Left lung (tissue), 10 donors: ENCODE measurements around the gene CUX1. TPM values are rescaled to one million over a fixed set of nuclear protein-coding genes. Genes with fewer than 3 reads are reported as not detected.

Experiments used
- ATAC-seq: fragments of 200-7000 bp; cut with Tn5 transposase; one replicate; pipeline ENCODE4 v1.9.1; 2020; ENCODE audit warnings: moderate library complexity
- DNase-seq, 4 donors: peaks; one replicate each; pipeline ENCODE4 v3.0.0-alpha.2; 2013 to 2020
- H3K27ac ChIP-seq, 2 donors: fragments of 200-600 bp; sonication (generic) in 1 of 2; one replicate each; pipeline versions ENCODE4 v1.5.0 to v1.8.0; 2020 to 2021
- H3K27me3 ChIP-seq, 2 donors: fragments of 200-600 bp; sonication (generic) in 1 of 2; one replicate each; pipeline versions ENCODE4 v1.5.0 to v1.8.0; 2020 to 2021
- H3K36me3 ChIP-seq, 2 donors: fragments of 200-600 bp; sonication (generic) in 1 of 2; one replicate each; pipeline versions ENCODE4 v1.5.0 to v1.8.0; 2020 to 2021
- H3K4me1 ChIP-seq, 2 donors: fragments of 200-600 bp; one replicate each; pipeline ENCODE4 v1.8.0; 2021
- H3K4me3 ChIP-seq, 2 donors: fragments of 200-600 bp; sonication (generic) in 1 of 2; one replicate each; pipeline versions ENCODE4 v1.5.0 to v1.8.0; 2020 to 2021; ENCODE audit warnings: mild to moderate bottlenecking in 1 of 2
- H3K9me3 ChIP-seq, 2 donors: fragments of 200-600 bp; sonication (generic) in 1 of 2; one replicate each; pipeline versions ENCODE4 v1.5.0 to v1.8.0; 2020 to 2021
- intact Hi-C, 2 donors: fragments of 100-400 bp; cut with DNase I; formaldehyde crosslinking; loops; one replicate each; pipeline versions ENCODE4 v1.11.2 to v1.14.2; 2022
- polyA plus RNA-seq, 6 donors: library from polyadenylated mRNA; unstranded; fragments of 120-200 nt; gene quantifications; one replicate each; pipeline ENCODE4 v1.2.1, GENCODE V29; 2013; ENCODE audit not compliant: insufficient read length in 6 of 6
- total RNA-seq, 2 donors: library from RNA; stranded (reverse); fragmentation: NEBNext Ultra II Directional; extraction: Animal tissue kit (Norgen Biotek cat#: 25700); gene quantifications; one replicate each; pipeline ENCODE4 v1.2.1, GENCODE V29; 2021
- TF ChIP-seq, protein P1 (sequence below), 2 donors: fragments of 200-600 bp; sonication (generic) in 1 of 2; IDR thresholded peaks; one replicate each; pipeline versions ENCODE4 v1.5.0 to v1.8.0; 2021; ENCODE audit warnings: antibody characterized with exemption in 2 of 2
- donor health status: DM: no; HTN: yes; CAD: no.
- donor health status: DM: no; HTN: no; CAD: no.

The CUX1 gene
- total and polyA plus RNA-seq, 8 donors = 86.4 to 157 (median 96.4) TPM

DNA sequence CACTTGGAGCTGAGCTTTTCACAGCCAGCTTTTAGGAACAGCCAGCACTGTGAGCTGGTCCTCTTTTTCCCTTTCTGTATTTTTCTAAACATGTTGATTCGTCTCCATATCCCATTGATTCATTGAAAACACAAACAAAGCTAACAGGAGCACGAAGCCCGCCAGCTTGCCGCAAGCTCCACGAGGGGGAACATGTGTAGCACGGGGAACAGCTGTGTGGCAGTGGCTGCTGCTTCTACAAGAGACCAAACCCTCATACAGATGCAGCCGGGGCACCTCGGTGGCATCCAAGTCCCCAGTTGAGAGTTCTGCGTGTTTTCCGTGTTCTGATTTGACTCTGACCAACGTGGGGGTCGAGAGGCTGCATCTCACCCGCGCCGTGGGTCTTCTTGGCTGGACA, 388.5 kb downstream of the CUX1 start:
- TF ChIP-seq, protein P1, sequence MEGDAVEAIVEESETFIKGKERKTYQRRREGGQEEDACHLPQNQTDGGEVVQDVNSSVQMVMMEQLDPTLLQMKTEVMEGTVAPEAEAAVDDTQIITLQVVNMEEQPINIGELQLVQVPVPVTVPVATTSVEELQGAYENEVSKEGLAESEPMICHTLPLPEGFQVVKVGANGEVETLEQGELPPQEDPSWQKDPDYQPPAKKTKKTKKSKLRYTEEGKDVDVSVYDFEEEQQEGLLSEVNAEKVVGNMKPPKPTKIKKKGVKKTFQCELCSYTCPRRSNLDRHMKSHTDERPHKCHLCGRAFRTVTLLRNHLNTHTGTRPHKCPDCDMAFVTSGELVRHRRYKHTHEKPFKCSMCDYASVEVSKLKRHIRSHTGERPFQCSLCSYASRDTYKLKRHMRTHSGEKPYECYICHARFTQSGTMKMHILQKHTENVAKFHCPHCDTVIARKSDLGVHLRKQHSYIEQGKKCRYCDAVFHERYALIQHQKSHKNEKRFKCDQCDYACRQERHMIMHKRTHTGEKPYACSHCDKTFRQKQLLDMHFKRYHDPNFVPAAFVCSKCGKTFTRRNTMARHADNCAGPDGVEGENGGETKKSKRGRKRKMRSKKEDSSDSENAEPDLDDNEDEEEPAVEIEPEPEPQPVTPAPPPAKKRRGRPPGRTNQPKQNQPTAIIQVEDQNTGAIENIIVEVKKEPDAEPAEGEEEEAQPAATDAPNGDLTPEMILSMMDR (IDR thresholded peaks at IDR 0.05) = no peak
- Histone ChIP-seq H3K36me3 (peaks cover 0 to 100% of the 10 kb centered on the region in 2 donors), H3K4me3 (no peak overlapping the region), H3K27me3 (no peaks in the 10 kb centered on the region), H3K4me1 (no peaks in the 10 kb centered on the region), H3K9me3 (no peaks in the 10 kb centered on the region), H3K27ac (no peak overlapping the region)
- intact Hi-C loops = no loop called here
- ATAC-seq = no peak
- DNase-seq = no peak

- no peaks in the 10 kb centered on the region for H3K9me3 ChIP-seq
- DNase-seq (peak in 1 of 4 donors; percentile 36), ATAC-seq (peak; percentile 78)
- H3K4me3 ChIP-seq = no peak overlapping the region
- TF ChIP-seq, protein P1 (IDR thresholded peaks at IDR 0.05) = no peak
- H3K4me1 ChIP-seq = no peaks in the 10 kb centered on the region
- intact Hi-C loops = no loop called here
- H3K36me3 ChIP-seq = peaks cover 0 to 97% of the 10 kb centered on the region in 2 donors
- H3K27ac ChIP-seq = no peak overlapping the region
- H3K27me3 ChIP-seq = no peaks in the 10 kb centered on the region
Measured at GRCh38 chr7:102208826-102209225, 391.4 kb downstream of the CUX1 start.

GRCh38 chr7:102210787-102211186, 393.4 kb downstream of the CUX1 start:
- Histone ChIP-seq H3K27ac (no peak overlapping the region), H3K27me3 (no peaks in the 10 kb centered on the region), H3K36me3 (peaks cover 0 to 89% of the 10 kb centered on the region in 2 donors), H3K9me3 (no peaks in the 10 kb centered on the region), H3K4me1 (no peaks in the 10 kb centered on the region), H3K4me3 (no peak overlapping the region)
- ATAC-seq (no peak), DNase-seq (no peak)
- TF ChIP-seq, protein P1 (IDR thresholded peaks at IDR 0.05) = no peak
- intact Hi-C loops = no loop called here

DNA sequence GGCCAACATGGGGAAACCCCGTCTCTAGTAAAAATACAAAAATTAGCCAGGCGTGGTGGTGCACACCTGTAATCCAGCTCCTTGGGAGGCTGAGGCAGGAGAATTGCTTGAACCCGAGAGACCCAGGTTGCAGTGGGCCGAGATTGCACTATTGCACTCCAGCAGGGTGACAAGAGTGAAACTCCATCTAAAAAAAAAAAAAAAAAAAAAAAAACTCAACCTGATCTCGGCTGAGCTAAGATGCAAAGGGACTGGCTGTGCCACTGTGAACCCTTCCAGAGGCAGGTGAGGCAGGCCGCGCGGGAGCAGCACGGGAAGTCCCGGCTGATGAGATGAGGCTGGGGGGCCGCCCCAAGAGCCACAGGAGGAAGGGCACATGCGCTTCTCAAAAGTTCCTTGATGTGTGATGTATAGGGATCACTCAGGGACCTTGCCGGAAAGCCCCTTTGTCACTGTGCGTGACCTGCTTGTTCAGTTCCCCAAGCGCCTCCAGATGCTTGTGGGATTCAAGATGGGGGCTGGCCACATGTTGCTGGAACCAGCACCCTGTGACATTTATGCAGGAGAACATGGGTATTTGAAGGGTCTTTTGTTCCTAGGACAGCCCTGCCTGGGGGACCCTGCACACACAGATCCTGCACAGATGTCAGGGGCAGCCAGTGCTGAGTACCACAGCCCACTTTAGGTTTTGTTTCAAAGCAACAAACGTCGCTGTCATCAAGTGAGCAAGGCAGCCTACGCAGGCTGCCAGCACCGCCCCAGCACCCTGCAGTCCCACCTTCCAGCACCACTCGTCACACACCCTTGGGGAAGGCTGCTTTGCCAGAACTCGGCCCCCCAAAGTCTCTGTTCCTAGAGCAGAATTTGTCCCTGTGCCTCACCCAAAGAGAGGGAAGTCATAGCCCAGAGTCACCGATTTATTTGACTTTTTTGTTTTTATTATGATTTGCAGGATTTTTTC, 394.4 kb downstream of the CUX1 start:
- Histone ChIP-seq H3K36me3 (peaks cover 0 to 83% of the 10 kb centered on the region in 2 donors), H3K27ac (no peak overlapping the region), H3K4me1 (no peaks in the 10 kb centered on the region), H3K9me3 (no peaks in the 10 kb centered on the region), H3K27me3 (no peaks in the 10 kb centered on the region), H3K4me3 (no peak overlapping the region)
- intact Hi-C loops = no loop called here
- TF ChIP-seq, protein P1 (IDR thresholded peaks at IDR 0.05) = no peak
- DNase-seq (no peak), ATAC-seq (no peak)

- H3K9me3 ChIP-seq = no peaks in the 10 kb centered on the region
- no peaks in the 10 kb centered on the region for H3K27me3 ChIP-seq
- peaks cover 0 to 66% of the 10 kb centered on the region in 2 donors for H3K36me3 ChIP-seq
- TF ChIP-seq, protein P1 (IDR thresholded peaks at IDR 0.05) = no peak
- no peak for DNase-seq
- H3K4me3 ChIP-seq = no peak overlapping the region
- H3K27ac ChIP-seq = no peak overlapping the region
- ATAC-seq = no peak
- H3K4me1 ChIP-seq = no peaks in the 10 kb centered on the region
- intact Hi-C loops = no loop called here
Measured at GRCh38 chr7:102214477-102215072, 397.1 kb downstream of the CUX1 start.
